GM12864 (cell line): ENCODE results near the gene TTC34.

Experiments used
- DNase-seq: peaks from one replicate; pipeline ENCODE4 v3.0.0-alpha.2; 2011; ENCODE audit warnings: low read depth
- H3K4me3 ChIP-seq: 2 replicates; pipeline ENCODE4 v1.5.1; 2011; ENCODE audit warnings: mild to moderate bottlenecking, low read depth, low read length, control low read depth
- CTCF ChIP-seq: IDR thresholded peaks from 2 replicates; pipeline ENCODE4 v1.5.1; 2011; ENCODE audit warnings: low read depth, mild to moderate bottlenecking, moderate library complexity, low read length, control low read depth, inconsistent platforms; ENCODE audit errors: missing control alignments

Gene TTC34

GRCh38 chr1:2822621-2823145 is 21.2 kb upstream of the TTC34 start:
- no peak for TF ChIP-seq CTCF
- no peak for DNase-seq
- no peak overlapping the region for H3K4me3 ChIP-seq

- TF ChIP-seq CTCF: peak; percentile 48
- no peak overlapping the region for H3K4me3 ChIP-seq
- DNase-seq: no peak
Measured at GRCh38 chr1:2821966-2822620, 20.6 kb upstream of the TTC34 start.

- no peak for DNase-seq
- H3K4me3 ChIP-seq: no peak overlapping the region
- no peak for TF ChIP-seq CTCF
Measured at GRCh38 chr1:2821373-2821955, 20.0 kb upstream of the TTC34 start.

GRCh38 chr1:2820731-2821372 is 19.4 kb upstream of the TTC34 start:
- DNase-seq: no peak
- H3K4me3 ChIP-seq: no peak overlapping the region
- TF ChIP-seq CTCF: no peak

- no peak for DNase-seq
- no peak for TF ChIP-seq CTCF
- no peak overlapping the region for H3K4me3 ChIP-seq
Measured at GRCh38 chr1:2819831-2820730, 18.6 kb upstream of the TTC34 start.

GRCh38 chr1:2819429-2819828 is 17.9 kb upstream of the TTC34 start:
- no peak for DNase-seq
- no peak overlapping the region for H3K4me3 ChIP-seq
- TF ChIP-seq CTCF: no peak
